MCF 10A (cell line): ENCODE measurements around the gene EPHA6. TPM values are rescaled to one million over a fixed set of nuclear protein-coding genes. Genes with fewer than 3 reads are reported as not detected.
"Not testable (repeated sequence)": the region's sequence is repeated elsewhere in the genome, so short reads cannot be mapped to it uniquely, and the experiment has no call there.

ENCODE experiments used
- BruUV-seq: library from RNA; stranded (reverse); fragments of 400-500 nt; replicated peaks from 2 replicates; lab custom pipeline; 2021; lab: Mats Ljungman, UMichigan
- CTCF ChIA-PET: fragments of 300-600 bp; sonication (Branson Sonifier 250); formaldehyde crosslinking; extraction: SDS; loops from one replicate; lab custom pipeline; 2021; ENCODE audit warnings: antibody characterized with exemption, inconsistent platforms; lab: Yijun Ruan, JAX
- POLR2A ChIA-PET: fragments of 300-600, 350-650 bp; sonication (Branson Sonifier 250); formaldehyde crosslinking; extraction: SDS; loops from one replicate; lab custom pipeline; 2020; ENCODE audit warnings: antibody characterized with exemption, inconsistent platforms; lab: Yijun Ruan, JAX
- DNase-seq: peaks from one replicate; pipeline ENCODE4 v3.0.0-alpha.2; 2018; ENCODE audit not compliant: unreplicated experiment
- H3K27ac Mint-ChIP-seq: one replicate; pipeline ENCODE4 v1.8.0; 2022; ENCODE audit warnings: mild to moderate bottlenecking, low read depth, mixed read lengths; ENCODE audit not compliant: unreplicated experiment
- H3K27me3 Mint-ChIP-seq: one replicate; pipeline ENCODE4 v1.8.0; 2022; ENCODE audit warnings: mixed read lengths; ENCODE audit not compliant: insufficient read depth, unreplicated experiment
- H3K36me3 Mint-ChIP-seq: one replicate; pipeline ENCODE4 v1.8.0; 2022; ENCODE audit warnings: mild to moderate bottlenecking, moderate library complexity, mixed read lengths; ENCODE audit not compliant: insufficient read depth, unreplicated experiment
- H3K4me1 Mint-ChIP-seq: one replicate; pipeline ENCODE4 v1.8.0; 2022; ENCODE audit warnings: mixed read lengths; ENCODE audit not compliant: insufficient read depth, unreplicated experiment
- H3K4me3 Mint-ChIP-seq: one replicate; pipeline ENCODE4 v1.8.0; 2022; ENCODE audit warnings: mild to moderate bottlenecking, moderate library complexity, mixed read lengths; ENCODE audit not compliant: unreplicated experiment
- H3K9me3 Mint-ChIP-seq: one replicate; pipeline ENCODE4 v1.8.0; 2022; ENCODE audit warnings: mixed read lengths; ENCODE audit not compliant: unreplicated experiment
- CTCF ChIP-seq: fragments of 200-600 bp; IDR thresholded peaks from one replicate; pipeline ENCODE4 v1.8.0; 2022; ENCODE audit warnings: antibody characterized with exemption, mild to moderate bottlenecking; ENCODE audit not compliant: unreplicated experiment
- intact Hi-C: fragments of 100-400 bp; cut with micrococcal nuclease; formaldehyde crosslinking; loops from 2 replicates; pipeline ENCODE4 v1.14.1; 2022
- total RNA-seq: library from RNA; stranded (reverse); gene quantifications from 2 replicates; pipeline ENCODE4 v1.2.3, GENCODE V29; 2022

The EPHA6 gene
- total RNA-seq, 1 experiment from 2014 or later: 0.33 TPM

GRCh38 chr3:96900566-96900965 is 86.2 kb downstream of the EPHA6 start:
- BruUV-seq: no TSS peak
- CTCF ChIA-PET: interaction anchor here (0.7 kb wide), 1 partner anchor 66 kb away, joined by 3 read pairs; no protein-coding TSS in a partner anchor
- POLR2A ChIA-PET: interaction anchor here (0.6 kb wide), 1 partner anchor 39 kb away, joined by 3 read pairs; no protein-coding TSS in a partner anchor
- H3K4me1 Mint-ChIP-seq: peaks cover 6% of the 10 kb centered on the region
- no peak for TF ChIP-seq CTCF
- H3K36me3 Mint-ChIP-seq: no peaks in the 10 kb centered on the region
- no peak overlapping the region for H3K27ac Mint-ChIP-seq
- H3K27me3 Mint-ChIP-seq: no peaks in the 10 kb centered on the region
- intact Hi-C loops: no loop called here
- DNase-seq: no peak
- no peak overlapping the region for H3K4me3 Mint-ChIP-seq
- no peaks in the 10 kb centered on the region for H3K9me3 Mint-ChIP-seq

DNA sequence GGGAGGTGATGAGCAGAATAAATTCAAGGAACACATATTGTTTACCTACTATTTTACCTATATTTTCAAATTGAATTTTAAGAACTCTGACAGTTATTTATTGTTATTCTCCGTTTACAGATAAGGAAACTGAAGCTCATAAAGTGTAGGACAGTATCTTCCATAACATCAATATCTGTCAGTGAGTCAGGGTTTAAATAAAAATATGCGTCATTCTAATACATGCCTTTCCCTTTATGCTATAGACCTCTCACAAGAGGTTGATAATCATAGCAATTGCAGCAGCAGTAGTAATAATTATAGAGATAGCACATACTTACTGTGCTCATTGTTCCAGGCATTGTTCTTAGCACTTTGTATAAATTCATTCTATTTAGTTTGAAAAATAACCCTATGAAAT is 101.1 kb downstream of the EPHA6 start:
- CTCF ChIA-PET: no interaction called here
- POLR2A ChIA-PET: no interaction called here
- no peaks in the 10 kb centered on the region for H3K9me3 Mint-ChIP-seq
- no peak overlapping the region for H3K4me3 Mint-ChIP-seq
- H3K27me3 Mint-ChIP-seq: no peaks in the 10 kb centered on the region
- intact Hi-C loops: no loop called here
- BruUV-seq: no TSS peak
- no peaks in the 10 kb centered on the region for H3K36me3 Mint-ChIP-seq
- TF ChIP-seq CTCF: no peak
- no peak overlapping the region for H3K27ac Mint-ChIP-seq
- no peaks in the 10 kb centered on the region for H3K4me1 Mint-ChIP-seq
- no peak for DNase-seq

- no TSS peak for BruUV-seq
- ChIA-PET POLR2A (interaction anchor here (0.6 to 0.7 kb wide), 2 partner anchors 20 to 170 kb away, joined by 3 read pairs; no protein-coding TSS in a partner anchor), CTCF (no interaction called here)
- no peak overlapping the region for H3K4me3 Mint-ChIP-seq
- H3K36me3 Mint-ChIP-seq: no peaks in the 10 kb centered on the region
- no peaks in the 10 kb centered on the region for H3K27me3 Mint-ChIP-seq
- H3K4me1 Mint-ChIP-seq: peaks cover 11% of the 10 kb centered on the region
- DNase-seq: no peak
- intact Hi-C loops: no loop called here
- H3K27ac Mint-ChIP-seq: no peak overlapping the region
- H3K9me3 Mint-ChIP-seq: peaks cover 18% of the 10 kb centered on the region
- no peak for TF ChIP-seq CTCF
These were observed 116.9 kb downstream of the EPHA6 start for GRCh38 chr3:96931119-96931862.

DNA sequence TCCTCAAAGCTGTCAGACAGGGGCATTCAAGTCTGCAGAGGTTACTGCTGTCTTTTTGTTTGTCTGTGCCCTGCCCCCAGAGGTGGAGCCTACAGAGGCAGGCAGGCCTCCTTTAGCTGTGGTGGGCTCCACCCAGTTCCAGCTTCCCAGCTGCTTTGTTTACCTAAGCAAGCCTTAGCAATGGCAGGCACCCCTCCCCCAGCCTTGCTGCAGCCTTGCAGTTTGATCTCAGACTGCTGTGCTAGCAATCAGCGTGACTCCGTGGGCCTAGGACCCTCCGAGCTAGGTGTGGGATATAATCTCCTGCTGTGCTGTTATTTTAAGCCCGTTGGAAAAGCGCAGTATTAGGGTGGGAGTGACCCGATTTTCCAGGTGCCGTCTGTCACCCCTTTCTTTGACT is 127.7 kb downstream of the EPHA6 start:
- H3K36me3 Mint-ChIP-seq, H3K4me3 Mint-ChIP-seq, H3K27me3 Mint-ChIP-seq, DNase-seq, H3K9me3 Mint-ChIP-seq, intact Hi-C loops, H3K27ac Mint-ChIP-seq, CTCF ChIA-PET, BruUV-seq, POLR2A ChIA-PET, H3K4me1 Mint-ChIP-seq: not testable (repeated sequence)
